A549 (cell line): ENCODE data around the gene TIMM44.

Source experiments
- CTCF ChIP-seq: fragments of >200 bp; sonication (Bioruptor Twin); formaldehyde crosslinking; IDR thresholded peaks from 3 replicates; pipeline ENCODE4 v1.5.1; 2016
- HOXA7 ChIP-seq: fragments of 250-450 bp; sonication (Bioruptor Pico); IDR thresholded peaks from 2 replicates; pipeline ENCODE4 v1.5.0; 2020; ENCODE audit warnings: mild to moderate bottlenecking, moderate library complexity
- KDM5A ChIP-seq: fragments of 200-600 bp; sonication (generic); IDR thresholded peaks from 2 replicates; pipeline ENCODE4 v1.6.1; 2016; ENCODE audit warnings: antibody characterized with exemption, mild to moderate bottlenecking

GRCh38 chr19:7934766-7935165 lies 8.7 kb downstream of the TIMM44 start:
- TF ChIP-seq KDM5A (no peak), CTCF (no peak), HOXA7 (CRISPR knock-in tag) (no peak)
